Stimulated activated CD4-positive, alpha-beta T cell treated with anti-CD3 and anti-CD28 coated beads, TNF-alpha, amount 100 ng/mL, for 48 hours (primary cell): ENCODE measurements around the gene RUFY4.
"Not testable (repeated sequence)": the region's sequence is repeated elsewhere in the genome, so short reads cannot be mapped to it uniquely, and the experiment has no call there.

ENCODE experiments used
- DNase-seq, 3 donors: peaks; one replicate each; pipeline ENCODE4 v3.0.0-alpha.2; 2020; ENCODE audit warnings: low read depth in 3 of 3

RUFY4 gene

DNA sequence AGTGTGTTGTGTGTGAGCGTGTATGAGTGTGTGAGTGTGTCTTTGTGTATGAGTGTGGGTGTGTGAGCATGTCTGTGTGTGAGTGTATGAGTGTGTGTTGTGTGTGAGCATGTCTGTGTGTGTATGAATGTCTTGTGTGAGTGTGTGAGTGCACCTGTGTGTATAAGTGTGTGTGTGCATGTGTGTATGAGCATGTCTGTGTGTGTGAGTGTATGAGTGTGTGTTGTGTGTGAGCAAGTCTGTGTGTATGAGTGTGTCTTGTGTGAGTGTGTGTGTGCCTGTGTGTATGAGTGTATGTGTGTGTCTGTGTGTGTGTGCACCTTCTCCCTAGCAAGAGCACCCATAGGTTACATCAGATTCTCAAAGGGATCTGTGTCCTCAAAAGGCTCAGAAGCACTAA lies 37.8 kb upstream of the RUFY4 start:
- DNase-seq = no peak

- DNase-seq = no peak
Observed at GRCh38 chr2:218031771-218032257, 37.2 kb upstream of the RUFY4 start.

DNA sequence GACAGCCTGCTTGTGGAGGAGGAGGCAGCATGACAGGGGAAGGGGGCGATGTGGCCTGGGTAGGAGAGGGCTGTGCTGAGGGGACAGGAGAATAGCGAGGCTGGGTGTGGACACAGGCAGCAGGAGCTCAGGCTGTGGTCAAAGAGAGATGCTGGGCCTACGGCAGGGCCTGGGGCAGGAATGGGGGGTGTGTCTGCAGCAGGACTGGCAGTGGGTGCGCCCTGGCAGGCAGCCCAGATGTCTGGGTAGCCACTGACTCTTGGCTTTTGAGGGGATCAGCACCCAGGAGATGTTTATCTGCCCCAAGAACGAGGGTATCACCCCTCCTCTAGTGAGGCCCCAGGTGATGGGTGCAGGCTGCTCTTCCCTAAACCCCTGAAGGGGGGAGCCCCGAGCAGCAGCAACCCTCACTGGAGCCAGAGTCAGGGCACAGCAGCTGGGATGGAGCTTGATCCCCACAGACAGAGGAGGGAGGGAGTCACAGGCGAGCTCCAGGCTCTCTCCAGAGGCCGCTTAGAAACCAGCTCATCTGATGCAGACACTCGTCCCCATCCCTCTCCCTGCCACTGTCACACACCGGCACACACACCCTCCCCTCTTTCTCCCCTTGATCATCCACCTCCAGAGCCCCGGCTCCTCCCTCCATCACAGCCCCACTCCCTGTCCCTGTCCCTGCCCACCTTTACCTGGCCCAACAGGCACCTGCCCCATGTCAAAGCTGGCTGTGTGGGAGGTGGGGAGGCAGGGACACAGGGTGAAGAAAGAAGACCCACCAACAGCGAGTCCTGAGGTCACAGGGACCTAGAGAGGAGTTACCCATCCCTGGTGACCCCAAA lies 36.5 kb upstream of the RUFY4 start:
- DNase-seq = no peak

DNA sequence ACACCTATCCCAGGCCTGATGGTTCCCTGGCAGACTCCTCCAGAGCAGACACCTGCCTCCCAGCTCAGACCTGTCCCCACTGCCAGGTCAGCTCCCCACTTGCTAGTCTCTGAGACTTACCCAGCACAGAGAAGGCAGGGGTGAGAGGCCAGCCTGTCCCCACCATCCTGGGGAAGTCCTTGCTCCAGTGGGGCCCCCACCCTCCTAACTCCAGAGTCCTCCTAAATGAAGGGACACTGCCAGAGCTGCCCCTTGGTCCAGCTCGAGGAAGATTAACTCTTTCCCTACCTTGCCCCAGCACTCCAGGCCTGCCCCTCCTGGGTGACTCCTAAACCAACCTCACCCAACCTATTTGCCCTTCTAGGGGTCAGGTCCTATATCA lies 35.9 kb upstream of the RUFY4 start:
- no peak for DNase-seq

DNA sequence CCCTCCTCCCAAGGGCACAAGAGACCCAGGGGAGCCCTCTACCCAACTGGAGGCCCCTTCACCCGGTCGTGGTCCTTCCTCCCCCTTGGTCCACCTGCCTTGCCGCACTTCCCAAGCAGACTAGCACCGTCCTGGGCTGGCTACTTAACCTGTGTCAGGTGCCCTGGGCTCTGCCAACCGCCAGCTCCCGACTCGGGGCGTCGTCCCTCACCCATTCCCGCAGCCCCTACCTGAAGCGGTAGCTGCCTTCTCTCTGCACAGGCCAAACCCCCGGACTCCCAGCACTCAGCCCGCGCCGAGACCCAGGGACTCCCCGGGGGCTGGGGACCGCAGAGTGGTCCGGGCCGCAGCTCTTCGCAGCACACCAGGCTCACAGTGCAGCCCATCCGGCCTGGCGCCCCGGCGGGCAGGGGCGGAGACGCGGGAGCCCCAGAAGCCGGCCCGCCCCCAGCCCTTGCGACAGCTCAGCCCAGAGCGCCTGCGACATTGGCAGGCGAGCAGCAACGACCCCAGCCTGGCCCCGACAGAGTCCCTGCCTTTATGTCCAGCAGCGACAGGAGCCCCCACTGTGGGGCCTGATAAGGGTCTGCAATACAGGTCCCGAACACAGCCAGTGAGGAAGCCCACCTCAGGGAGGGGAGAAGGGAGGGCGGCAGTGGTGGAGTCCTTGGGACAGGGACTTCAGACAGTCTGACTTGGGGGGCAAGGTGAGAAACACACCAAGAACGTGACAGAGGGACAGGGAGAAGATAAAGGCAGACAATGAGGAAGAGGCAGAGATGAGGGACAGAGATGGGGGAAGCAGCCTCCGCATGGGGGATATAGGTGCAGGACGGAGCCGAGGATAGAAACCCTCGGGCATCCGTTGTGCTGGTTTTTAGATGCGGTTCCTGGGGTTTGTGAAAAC lies 35.2 kb upstream of the RUFY4 start:
- DNase-seq = no peak

DNA sequence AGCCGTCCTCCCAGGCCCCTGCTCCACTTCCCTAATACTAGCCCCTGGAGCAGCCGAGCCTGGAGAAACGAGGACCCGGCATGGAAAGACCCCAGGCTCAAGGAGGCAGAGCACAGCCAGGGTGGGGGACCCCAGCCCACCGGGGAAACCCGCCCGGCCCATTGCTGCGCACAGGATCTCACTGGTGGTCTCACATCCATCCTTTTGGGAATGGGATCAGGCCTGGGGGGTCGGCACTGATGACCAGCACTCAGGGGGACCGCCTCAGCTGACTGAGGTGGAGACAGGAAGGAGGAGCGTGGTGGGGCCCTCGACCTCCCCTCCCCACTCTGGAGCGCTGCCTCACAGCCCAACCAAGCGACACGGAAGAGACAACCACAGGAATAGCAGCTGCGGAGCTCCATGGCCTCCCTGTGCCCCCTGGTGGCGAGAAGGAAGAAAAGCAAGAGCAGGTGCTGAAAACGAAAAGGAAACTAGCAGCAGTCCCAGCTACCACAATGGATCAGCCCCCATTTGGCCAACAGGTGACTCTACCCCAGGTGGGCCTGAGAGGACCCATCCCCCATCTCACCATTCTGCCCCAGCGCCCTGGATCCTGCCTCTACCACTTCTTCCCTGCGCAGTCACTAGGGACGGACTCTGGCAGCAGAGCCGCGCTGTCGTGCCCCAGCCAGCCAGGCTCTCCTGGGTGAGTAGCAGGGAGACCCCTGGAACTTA lies 34.4 kb upstream of the RUFY4 start:
- DNase-seq = peak; percentile 32 to 43 (median 33)

DNA sequence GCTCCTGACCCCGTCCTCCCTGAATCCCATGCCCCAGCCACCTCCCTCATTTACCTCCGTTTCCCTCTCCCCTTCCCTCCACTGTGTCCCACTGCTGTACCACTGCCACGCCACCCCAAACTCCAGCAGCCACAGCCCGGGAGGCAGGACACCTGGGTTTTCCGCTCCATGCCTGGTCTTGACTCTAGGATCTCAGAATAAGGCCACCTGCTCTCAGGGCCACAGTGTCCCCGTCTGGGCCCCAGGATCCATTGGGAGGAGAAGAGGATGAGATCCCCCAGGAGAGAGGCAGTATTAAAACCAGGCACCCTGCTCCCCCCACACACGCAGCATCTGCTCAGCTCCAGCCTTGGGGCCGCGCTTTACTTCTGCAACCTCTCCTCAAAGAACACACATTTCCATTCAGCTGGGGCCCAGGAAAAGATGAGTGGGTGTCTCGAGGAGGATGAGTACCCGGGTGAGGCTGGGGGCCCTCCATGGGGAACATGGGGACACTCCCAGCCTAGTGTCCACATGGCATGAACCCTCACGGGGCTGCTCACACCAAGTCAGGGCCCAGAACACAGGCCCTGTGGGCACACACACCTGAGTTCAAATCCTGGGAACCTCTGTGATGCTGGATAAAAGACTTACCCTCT lies 33.5 kb upstream of the RUFY4 start:
- DNase-seq = no peak

DNA sequence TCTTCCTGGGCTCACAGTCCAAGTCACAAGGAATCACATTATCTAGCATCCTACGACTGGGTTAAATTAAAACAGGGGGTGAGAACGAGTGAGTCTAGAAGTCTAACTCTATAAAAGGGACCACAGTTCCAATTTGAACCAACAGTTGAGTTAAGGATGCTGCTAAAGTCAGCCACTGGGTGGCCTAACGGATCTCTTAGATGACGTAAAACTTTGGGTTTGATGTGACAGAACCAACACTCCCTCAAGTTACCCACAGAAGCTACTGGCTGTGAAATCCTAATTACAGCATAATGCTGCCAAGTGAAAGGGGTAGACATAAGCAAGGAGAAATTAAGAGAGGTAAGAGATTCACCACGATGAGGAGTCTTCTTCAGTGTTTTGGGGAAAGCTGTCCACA lies 32.7 kb upstream of the RUFY4 start:
- no peak for DNase-seq

- no peak for DNase-seq
Observed at GRCh38 chr2:218039171-218039570, 29.9 kb upstream of the RUFY4 start.

- no peak for DNase-seq
Observed at GRCh38 chr2:218040883-218041282, 28.2 kb upstream of the RUFY4 start.

DNA sequence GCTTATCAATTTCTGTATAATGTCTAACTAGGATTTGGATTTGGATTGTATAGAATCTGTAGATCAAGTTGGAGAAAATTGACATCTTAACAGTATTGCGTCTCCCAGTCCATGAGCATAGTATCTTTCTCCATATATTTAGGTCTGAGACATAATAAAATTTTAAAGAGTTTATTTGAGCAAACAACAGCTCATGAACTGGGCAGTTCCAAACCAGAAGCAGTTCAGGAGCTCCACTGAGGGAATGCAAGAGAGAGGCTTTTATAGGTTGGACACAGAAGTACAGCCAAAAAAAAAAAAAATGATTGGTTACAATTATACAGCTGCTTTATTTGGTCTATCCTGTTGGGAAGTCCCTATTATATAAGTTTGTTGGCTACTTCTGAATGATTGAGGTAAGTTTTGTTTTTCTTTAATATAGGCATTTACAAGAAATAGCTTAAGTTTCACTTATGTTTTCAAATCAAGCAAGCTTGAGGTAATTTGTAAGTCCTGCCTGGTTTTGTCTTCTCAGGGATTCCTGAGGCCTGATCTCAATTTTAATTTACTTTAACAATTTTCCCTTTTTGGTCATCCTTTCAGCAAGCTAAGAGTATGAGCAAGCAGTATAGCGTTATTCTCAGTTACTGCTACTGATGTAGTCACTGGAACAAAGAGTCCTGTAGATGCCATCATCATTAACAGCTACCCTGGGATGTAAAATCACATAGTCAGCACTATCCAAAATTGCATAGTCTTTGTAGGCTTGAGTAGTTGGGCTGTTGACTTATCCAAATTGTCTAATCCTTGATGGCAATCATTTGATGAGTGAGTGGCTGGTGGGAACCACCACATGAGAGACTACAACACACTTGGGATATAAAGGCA lies 27.5 kb upstream of the RUFY4 start:
- DNase-seq = no peak

DNA sequence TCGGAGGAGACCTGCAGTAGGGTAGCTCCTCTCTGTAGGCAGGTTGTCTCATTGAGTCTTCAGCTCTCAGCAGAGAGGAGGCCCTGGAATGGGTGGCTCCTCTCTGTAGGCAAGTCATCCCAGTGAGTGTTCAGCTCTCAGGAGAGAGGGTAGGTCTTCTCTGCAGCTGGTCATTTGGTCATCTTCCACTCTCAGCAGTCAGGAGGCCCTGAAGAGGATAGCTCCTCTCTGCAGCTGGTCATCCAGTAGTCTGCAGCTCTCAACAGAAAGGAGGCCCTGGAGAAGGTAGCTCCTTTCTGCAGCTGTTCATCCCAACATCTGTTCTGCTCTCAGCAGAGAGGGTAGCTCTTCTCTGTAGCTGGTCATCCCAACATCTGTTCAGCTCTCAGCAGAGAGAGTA lies 26.0 kb upstream of the RUFY4 start:
- no peak for DNase-seq

DNA sequence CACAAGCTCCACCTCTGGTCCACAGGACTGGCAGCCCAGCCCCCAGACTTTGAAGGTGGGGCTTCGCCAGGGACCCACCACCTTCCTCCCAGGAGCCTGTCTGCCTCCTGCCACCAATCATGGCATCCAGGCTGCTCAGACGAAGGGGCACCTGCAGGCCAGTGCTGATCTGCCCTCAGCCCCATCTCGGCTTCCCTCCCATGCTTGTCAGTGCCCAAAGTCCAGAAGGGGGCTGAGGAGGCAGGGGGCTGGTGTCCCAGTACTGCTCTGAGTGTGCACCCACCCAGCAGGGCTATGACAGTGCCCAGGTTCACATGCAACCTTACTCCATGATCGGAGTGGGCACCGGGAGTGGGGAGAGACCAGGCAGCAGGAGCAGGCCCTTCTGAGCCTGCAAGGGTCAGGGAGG lies 25.3 kb upstream of the RUFY4 start:
- DNase-seq = no peak

- not testable (repeated sequence) for DNase-seq
Observed at GRCh38 chr2:218044599-218044998, 24.5 kb upstream of the RUFY4 start.

GRCh38 chr2:218046238-218046637 lies 22.8 kb upstream of the RUFY4 start:
- DNase-seq = no peak

- DNase-seq = no peak
Observed at GRCh38 chr2:218047536-218048225, 21.4 kb upstream of the RUFY4 start.

GRCh38 chr2:218051903-218052302 lies 17.1 kb upstream of the RUFY4 start:
- no peak for DNase-seq

- DNase-seq = no peak
Observed at GRCh38 chr2:218059289-218059688, 9.8 kb upstream of the RUFY4 start.

DNA sequence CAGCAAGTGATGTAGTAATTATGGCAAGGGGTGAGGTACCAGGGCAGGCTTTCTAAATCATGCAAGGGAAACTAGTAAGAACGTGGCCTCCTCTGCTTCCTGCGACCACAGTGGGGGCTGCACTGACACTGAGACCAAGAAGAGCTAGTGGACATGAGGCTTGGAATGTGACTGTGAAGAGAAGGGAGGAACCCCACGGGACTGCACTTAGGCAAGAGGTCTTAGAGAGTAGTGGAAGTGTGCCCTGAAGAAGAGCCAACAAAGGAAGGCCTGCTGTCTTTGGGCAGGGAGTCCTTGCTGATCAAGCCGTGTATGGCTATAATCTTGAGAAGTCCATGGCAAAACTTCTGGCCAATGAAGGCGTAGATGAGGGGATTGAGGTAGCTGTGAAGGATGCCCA lies 8.9 kb upstream of the RUFY4 start:
- DNase-seq = no peak
